Measurements from ENCODE around the gene IL11RA.
A peak's percentile ranks its signal among the peaks of the same experiment; 100 is the strongest.

The IL11RA gene

GRCh38 chr9:34688329-34689115 lies 36.5 kb downstream of the IL11RA start:
- DNase-seq = no peak

GRCh38 chr9:34689116-34689470 lies 37.1 kb downstream of the IL11RA start:
- DNase-seq = no peak

DNA sequence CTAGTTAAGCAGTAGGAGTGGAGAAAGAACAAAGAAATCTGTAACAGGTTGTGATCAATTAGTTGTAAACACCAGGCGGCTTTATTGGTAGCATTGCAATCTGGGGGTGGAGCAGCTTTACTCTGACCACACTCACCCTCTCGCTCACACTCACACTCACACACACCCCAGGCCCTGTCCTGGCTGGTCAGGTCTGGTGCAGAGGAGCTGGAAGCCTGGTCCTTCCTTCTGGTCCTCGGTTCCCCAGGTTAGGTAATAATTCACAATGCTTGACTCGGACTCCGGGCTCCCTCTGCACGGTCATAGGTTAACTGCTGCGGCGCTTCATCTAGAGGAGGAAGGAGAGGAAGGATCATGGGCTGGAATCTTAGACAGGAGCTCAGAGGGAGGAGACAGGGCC lies 37.5 kb downstream of the IL11RA start:
- DNase-seq = no peak

- DNase-seq = no peak
These were observed 39.3 kb downstream of the IL11RA start, which contains the start of gene CCL19 for GRCh38 chr9:34690983-34691935. Gene CCL19, minus strand, starts transcription at chr9:34691276. Its CDS starts 137 bp downstream, at chr9:34691139.

GRCh38 chr9:34691936-34692315 lies 39.9 kb downstream of the IL11RA start:
- no peak for DNase-seq

DNA sequence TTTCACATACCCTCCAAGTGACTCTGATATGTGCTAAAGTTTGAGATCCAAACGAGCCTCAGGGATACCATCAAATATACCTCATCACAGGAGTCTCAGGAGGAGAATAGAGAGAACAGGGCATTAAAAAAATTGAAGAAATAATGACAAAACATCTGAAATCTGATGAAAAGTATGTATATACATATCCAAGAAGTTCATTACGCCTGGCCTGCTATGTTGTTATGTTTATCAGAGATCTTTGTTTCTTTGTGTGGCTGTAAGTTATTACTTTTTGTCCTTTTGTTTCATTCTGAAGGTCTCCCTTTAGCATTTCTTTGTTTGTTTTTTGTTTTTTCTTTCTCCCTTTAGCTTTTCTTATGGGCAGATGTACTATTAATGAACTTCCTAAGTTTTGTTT lies 41.6 kb downstream of the IL11RA start:
- no peak for DNase-seq

DNA sequence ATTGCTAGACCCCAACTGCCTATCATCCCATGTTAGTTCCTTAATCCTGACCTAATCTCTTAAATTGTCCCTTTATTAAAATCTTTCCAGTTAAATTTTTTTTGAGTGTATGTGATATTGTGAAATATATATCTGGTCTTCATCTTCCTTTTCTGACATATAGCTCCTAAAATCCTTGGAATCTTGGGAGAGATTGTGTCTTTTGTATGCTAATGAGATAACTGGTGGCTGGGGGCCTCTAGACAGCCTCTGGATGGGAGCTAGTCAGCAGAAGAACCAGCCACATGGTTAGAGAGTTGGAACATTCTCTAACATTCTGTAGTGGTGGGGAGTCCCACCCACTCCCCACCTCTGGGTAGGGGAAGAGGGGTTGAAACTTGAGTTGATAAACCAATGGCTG lies 42.8 kb downstream of the IL11RA start:
- DNase-seq = no peak

GRCh38 chr9:34701023-34701768 lies 49.2 kb downstream of the IL11RA start:
- peak; percentile 71 for DNase-seq

GRCh38 chr9:34701769-34702736 lies 50.1 kb downstream of the IL11RA start:
- DNase-seq = peak; percentile 84

DNA sequence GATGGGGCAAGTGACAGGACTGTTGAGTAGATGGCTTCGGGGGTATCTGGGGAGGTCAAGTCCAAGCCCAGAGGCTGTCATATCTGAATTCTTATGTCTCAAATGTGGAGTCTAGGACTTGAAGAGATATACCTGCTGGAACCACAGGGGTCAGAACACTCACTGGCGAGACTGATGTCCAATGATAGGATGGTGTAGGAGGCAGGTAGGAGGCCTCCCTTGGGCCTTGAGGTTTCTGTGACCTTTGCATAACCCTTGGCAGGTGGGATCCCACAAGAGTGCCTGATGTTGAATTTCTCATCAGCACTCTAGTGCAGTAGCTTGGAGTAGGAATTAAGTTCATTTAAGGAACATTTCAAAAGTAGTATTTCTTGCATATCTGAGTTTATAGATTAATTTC lies 55.1 kb downstream of the IL11RA start:
- DNase-seq = no peak

GRCh38 chr9:34709196-34709978 lies 57.4 kb downstream of the IL11RA start:
- no peak for DNase-seq

DNA sequence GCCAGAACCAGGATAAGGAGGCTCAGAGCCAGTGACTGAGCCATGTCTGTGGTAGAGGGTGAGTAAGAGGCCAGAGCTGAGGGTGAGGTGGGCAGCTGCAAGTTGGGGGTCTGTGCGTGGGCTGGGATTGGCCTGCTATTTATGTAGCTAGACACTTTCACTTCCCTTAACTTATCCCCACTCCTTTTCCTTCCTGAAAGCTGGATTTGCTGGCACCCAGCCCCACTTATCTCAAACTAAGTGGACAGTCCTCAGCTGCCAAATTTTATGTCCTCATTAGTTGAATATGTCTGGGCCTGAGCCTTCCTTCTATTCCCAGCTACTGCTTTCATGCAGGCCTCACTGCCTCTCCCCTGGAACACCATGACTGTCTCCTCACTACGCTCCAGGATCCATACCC lies 58.0 kb downstream of the IL11RA start, which contains the start of gene CCL21:
Gene CCL21 (minus strand): TSS at position 114 of the 400 bp plus-strand sequence. CDS start 70 bp downstream, at position 44.
- DNase-seq = no peak
